ENCODE measurements around the gene JARID2. TPM values are rescaled to one million over a fixed set of nuclear protein-coding genes. Genes with fewer than 3 reads are reported as not detected.

JARID2 gene
- total and polyA plus RNA-seq, 2 of the 8 experiments (the other 6 are each of a cell fraction or from before 2014, with no cell fraction given) = 60.1 to 239 TPM

DNA sequence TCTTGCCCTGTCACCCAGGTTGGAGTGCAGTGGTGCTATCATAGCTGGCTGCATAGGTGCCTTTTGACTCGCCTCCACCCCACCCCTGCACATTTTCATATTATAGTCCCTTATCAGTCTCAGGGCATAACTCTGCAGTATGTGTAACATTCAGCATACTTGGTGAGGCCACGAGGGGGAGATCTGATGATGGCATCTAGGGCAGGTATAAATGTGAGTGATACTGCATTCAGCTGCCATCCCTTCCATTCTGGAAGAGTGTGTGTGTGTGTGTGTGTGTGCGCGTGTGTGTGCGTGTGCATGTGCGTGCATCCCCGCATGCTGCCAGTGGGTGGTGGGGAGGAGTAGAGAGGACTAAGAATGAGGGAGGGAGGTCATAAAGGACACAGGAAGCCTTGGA lies 81.4 kb downstream of the JARID2 start (continued):
- TF ChIP-seq CTCF (IDR thresholded peaks at IDR 0.05; ENCODE audit: control extremely low read depth in 1 of 3, insufficient read depth in 1 of 3, low read depth in 1 of 3, low read length in 3 of 3) (peak in 1 of 3 experiments; percentile 6; a peak in 1 of 4 replicates), JUN (IDR thresholded peaks at IDR 0.05; ENCODE audit: low read depth, low read length) (no peak), SIN3A (conservative IDR thresholded peaks at IDR 0.05 in 1 of 2, IDR thresholded peaks at IDR 0.05 in 1 of 2; ENCODE audit: low read depth in 1 of 2, low read length in 2 of 2) (no peak), RFX5 (IDR thresholded peaks at IDR 0.05; ENCODE audit: borderline replicate concordance, low read depth, low read length) (no peak), POLR2AphosphoS5 (IDR thresholded peaks at IDR 0.05; ENCODE audit: low read depth, low read length) (peak; percentile 47; the same call in 1 of the 2 replicates), CHD1 (IDR thresholded peaks at IDR 0.05; ENCODE audit: low read depth, low read length) (no peak), RXRA (IDR thresholded peaks at IDR 0.05; ENCODE audit: insufficient read depth, low read depth, low read length) (no peak)
- TF ChIP-seq, protein P1, sequence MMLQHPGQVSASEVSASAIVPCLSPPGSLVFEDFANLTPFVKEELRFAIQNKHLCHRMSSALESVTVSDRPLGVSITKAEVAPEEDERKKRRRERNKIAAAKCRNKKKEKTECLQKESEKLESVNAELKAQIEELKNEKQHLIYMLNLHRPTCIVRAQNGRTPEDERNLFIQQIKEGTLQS (IDR thresholded peaks at IDR 0.05; ENCODE audit: insufficient read depth, low read depth, low read length) = no peak
